GM12878 (cell line): Measurements from ENCODE around the gene SRSF2. TPM values are rescaled to one million over a fixed set of nuclear protein-coding genes. Genes with fewer than 3 reads are reported as not detected.
A peak's percentile ranks its signal among the peaks of the same experiment; 100 is the strongest.

Experiments
- ATAC-seq: fragments of 200-7000 bp; cut with Tn5 transposase; 3 replicates; pipeline ENCODE4 v1.9.1; 2020; ENCODE audit warnings: mild to moderate bottlenecking, moderate library complexity
- BruUV-seq: library from RNA; stranded (reverse); fragments of 400-500 nt; replicated peaks from 2 replicates; lab custom pipeline; 2021; lab: Mats Ljungman, UMichigan
- CTCF ChIA-PET: fragments of 300-600 bp; sonication (Branson Sonifier 250); formaldehyde crosslinking; extraction: SDS; loops from one replicate; lab custom pipeline; 2021; ENCODE audit warnings: inconsistent platforms; lab: Yijun Ruan, JAX
- POLR2A ChIA-PET: fragments of 350-600 bp; formaldehyde crosslinking; extraction: SDS; loops from one replicate; lab custom pipeline; 2021; ENCODE audit warnings: inconsistent platforms; lab: Charles Lee
- RAD21 ChIA-PET: fragments of 300-600 bp; sonication (Branson Sonifier 250); formaldehyde crosslinking; loops from one replicate; lab custom pipeline; 2023; ENCODE audit warnings: antibody characterized with exemption; ENCODE audit not compliant: unreplicated experiment; lab: Charles Lee
- SMC1A ChIA-PET: fragments of 300-600 bp; sonication (Branson Sonifier 250); formaldehyde crosslinking; loops from one replicate; lab custom pipeline; 2023; ENCODE audit not compliant: unreplicated experiment, uncharacterized antibody; lab: Charles Lee
- DNase-seq: peaks from one replicate; pipeline ENCODE4 v3.0.0-alpha.2; 2011; ENCODE audit warnings: low read depth, low spot score
- FAIRE-seq: peaks from 3 replicates; lab custom pipeline; 2011; peaks lifted over from hg19 to GRCh38; lab: Jason Lieb, UNC
- H2AFZ ChIP-seq: 2 replicates; pipeline ENCODE4 v1.6.0; 2011; ENCODE audit warnings: low read depth, low read length, control low read depth; ENCODE audit not compliant: control insufficient read depth
- H3K27ac ChIP-seq: 2 replicates; pipeline ENCODE4 v1.5.1; 2011; ENCODE audit warnings: control low read depth; ENCODE audit not compliant: control insufficient read depth, insufficient read depth
- H3K27me3 ChIP-seq, 2 experiments: replicated peaks in 1 of 2; 2 replicates each; pipeline versions ENCODE4 v1.6.0 to v1.6.1; 2011; ENCODE audit warnings: low read length in 1 of 2; ENCODE audit not compliant: control insufficient read depth in 2 of 2, insufficient read depth in 2 of 2
- H3K36me3 ChIP-seq, 2 experiments: 2 replicates each; pipeline ENCODE4 v1.5.1; 2011; ENCODE audit warnings: low read length in 1 of 2; ENCODE audit not compliant: control insufficient read depth in 2 of 2, insufficient read depth in 2 of 2
- H3K4me1 ChIP-seq: 2 replicates; pipeline ENCODE4 v1.6.1; 2011; ENCODE audit warnings: mild to moderate bottlenecking, low read length, moderate library complexity, mixed read lengths; ENCODE audit not compliant: control insufficient read depth, insufficient read depth
- H3K4me2 ChIP-seq: 2 replicates; pipeline ENCODE4 v1.6.0; 2011; ENCODE audit warnings: control low read depth; ENCODE audit not compliant: control insufficient read depth, insufficient read depth
- H3K4me3 ChIP-seq: fragments of 200-600 bp; sonication (generic); 2 replicates; pipeline ENCODE4 v1.5.1; 2016
- H3K79me2 ChIP-seq: 2 replicates; pipeline ENCODE4 v1.6.0; 2011; ENCODE audit warnings: low read length; ENCODE audit not compliant: control insufficient read depth, insufficient read depth
- H3K9ac ChIP-seq: 2 replicates; pipeline ENCODE4 v1.8.0; 2011; ENCODE audit warnings: low read length, control low read depth, mixed read lengths; ENCODE audit not compliant: control insufficient read depth, insufficient read depth
- H3K9me3 ChIP-seq: replicated peaks from 3 replicates; pipeline ENCODE4 v1.5.1; 2011; ENCODE audit warnings: mild to moderate bottlenecking, low read length; ENCODE audit not compliant: control insufficient read depth, insufficient read depth
- H4K20me1 ChIP-seq: 2 replicates; pipeline ENCODE4 v1.6.0; 2011; ENCODE audit not compliant: control insufficient read depth, insufficient read depth
- ASH2L ChIP-seq: fragments of 300-600, 200-600 bp; sonication (generic); IDR thresholded peaks from 2 replicates; pipeline ENCODE4 v1.6.1; 2017; ENCODE audit warnings: low read depth, mild to moderate bottlenecking, borderline replicate concordance
- CBX5 ChIP-seq: sonication (generic); IDR thresholded peaks from 2 replicates; pipeline ENCODE4 v1.6.1; 2016; ENCODE audit warnings: low read depth, moderate library complexity, mild to moderate bottlenecking, inconsistent platforms
- CHD1 ChIP-seq: IDR thresholded peaks from 2 replicates; pipeline ENCODE4 v1.6.1; 2012; ENCODE audit warnings: low read depth, low read length, improper control_type of control experiment
- FOS ChIP-seq: IDR thresholded peaks from 3 replicates; pipeline ENCODE4 v1.6.1; 2011; ENCODE audit warnings: borderline replicate concordance; ENCODE audit not compliant: insufficient read length; ENCODE audit errors: extremely low read depth
- IKZF2 ChIP-seq, 2 experiments: fragments of 450-650 bp; IDR thresholded peaks; 2 replicates each; pipeline ENCODE4 v1.6.1; 2017; ENCODE audit warnings: mild to moderate bottlenecking in 2 of 2, moderate library complexity in 2 of 2
- MEF2A ChIP-seq: IDR thresholded peaks from 2 replicates; pipeline ENCODE4 v1.6.1; 2011; ENCODE audit warnings: low read depth, mild to moderate bottlenecking, low read length, moderate library complexity; ENCODE audit not compliant: insufficient read depth
- MYC ChIP-seq: IDR thresholded peaks from 2 replicates; pipeline ENCODE4 v1.6.1; 2011; ENCODE audit warnings: mild to moderate bottlenecking, low read length, moderate library complexity, inconsistent platforms; ENCODE audit not compliant: insufficient read depth, insufficient replicate concordance, insufficient read length, severe bottlenecking
- NFYA ChIP-seq: IDR thresholded peaks from 2 replicates; pipeline ENCODE4 v1.6.1; 2011; ENCODE audit warnings: low read depth, mild to moderate bottlenecking, low read length, improper control_type of control experiment, borderline replicate concordance
- PAX5 ChIP-seq: IDR thresholded peaks from 2 replicates; pipeline ENCODE4 v1.6.1; 2011; ENCODE audit warnings: low read depth, low read length, borderline replicate concordance
- YBX1 ChIP-seq: fragments of 450-650 bp; IDR thresholded peaks from 2 replicates; pipeline ENCODE4 v1.6.1; 2016; ENCODE audit warnings: antibody characterized with exemption
- whole genome bisulfite sequencing: methylation state at CpG from one replicate; pipeline ENCODE4 v1.1.6; 2016; ENCODE audit warnings: low lambda C conversion rate; ENCODE audit not compliant: insufficient replicate concordance, insufficient coverage; ENCODE audit errors: missing lambda C conversion rate; 5-methylcytosine and 5-hydroxymethylcytosine counted together
- in situ Hi-C: fragments of 300-500 bp; cut with MboI; formaldehyde crosslinking; loops from 9 replicates; pipeline ENCODE4 v1.14.3; 2018; ENCODE audit warnings: mixed read lengths
- intact Hi-C: fragments of 100-400 bp; cut with micrococcal nuclease; formaldehyde crosslinking; loops from one replicate; pipeline ENCODE4 v1.14.2; 2022; ENCODE audit not compliant: unreplicated experiment
- polyA plus RNA-seq, 11 experiments: library from polyadenylated mRNA; depleted of rRNA in 4 of 11; unstranded in 6 of 11; stranded (reverse) in 5 of 11; fragments of >200 nt; fragmentation: Nextera tagmentation in 4 of 11; fragmentation: Illumina TruSeq in 1 of 11; extraction: Ambion mirVana in 4 of 11; extraction: Trizol in 1 of 11; gene quantifications; 1 replicate in 1 of 11; 2 replicates in 10 of 11; pipeline versions ENCODE4 v1.2.1 to v1.2.3, GENCODE V29; 2011 to 2016; ENCODE audit warnings: inconsistent platforms in 2 of 11, missing spikeins in 2 of 11, low read depth in 1 of 11
- total RNA-seq, 4 experiments: library from RNA; depleted of rRNA in 3 of 4; stranded (reverse); fragments of >200 nt in 3 of 4; fragmentation: Illumina TruSeq in 1 of 4; extraction: Trizol in 1 of 4; gene quantifications; 2 replicates each; pipeline versions ENCODE4 v1.2.1 to v1.2.3, GENCODE V29; 2013 to 2021
- TF ChIP-seq, protein P1 (sequence below): fragments of 450-650 bp; IDR thresholded peaks from 2 replicates; pipeline ENCODE4 v1.6.1; 2016; ENCODE audit warnings: mild to moderate bottlenecking, moderate library complexity, borderline replicate concordance
- TF ChIP-seq, protein P2 (sequence below): fragments of 450-650 bp; IDR thresholded peaks from 2 replicates; pipeline ENCODE4 v1.6.1; 2018; ENCODE audit warnings: borderline replicate concordance, mild to moderate bottlenecking; ENCODE audit not compliant: partially characterized antibody
- TF ChIP-seq, protein P3 (sequence below): IDR thresholded peaks from 2 replicates; pipeline ENCODE4 v1.6.1; 2011; ENCODE audit warnings: low read depth, low read length, improper control_type of control experiment, borderline replicate concordance
- TF ChIP-seq, protein P4 (sequence below): IDR thresholded peaks from 2 replicates; pipeline ENCODE4 v1.6.1; 2011; ENCODE audit warnings: borderline replicate concordance, low read depth, mild to moderate bottlenecking, moderate library complexity, low read length; ENCODE audit not compliant: insufficient read depth, poor library complexity, severe bottlenecking

Gene SRSF2
- total and polyA plus RNA-seq, 10 of the 15 experiments (the other 5 are each of a cell fraction or from before 2014, with no cell fraction given) = 225 to 795 (median 410) TPM

DNA sequence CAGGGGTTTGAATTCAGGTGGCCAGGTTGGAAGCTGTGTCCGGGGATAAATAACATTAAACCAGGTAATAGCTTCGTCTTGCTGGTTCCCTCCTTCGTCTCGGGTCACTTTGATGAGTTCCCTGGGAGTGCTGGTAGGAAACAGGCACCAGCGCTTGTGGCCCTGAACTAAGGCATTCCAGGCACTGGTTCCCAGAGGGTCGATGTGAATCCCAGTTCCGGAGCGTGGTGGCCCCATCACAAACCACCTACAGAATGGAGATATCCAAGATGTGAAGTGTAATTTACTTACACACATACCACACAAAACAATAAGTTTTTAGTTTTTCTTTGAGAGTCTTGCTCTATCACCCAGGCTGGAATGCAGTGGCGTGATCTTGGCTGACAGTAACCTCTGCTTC, 13.3 kb downstream of the SRSF2 start:
- no peak for DNase-seq
- ChIA-PET SMC1A (no interaction called here), RAD21 (no interaction called here), POLR2A (no interaction called here), CTCF (interaction anchor here (1.4 to 7.2 kb wide), 3 partner anchors 9 to 43 kb away, joined by 6 to 65 read pairs (median 6); no protein-coding TSS in a partner anchor)
- in situ Hi-C loops (no loop called here), intact Hi-C loops (no loop called here)
- Histone ChIP-seq H3K79me2 (peaks cover 51% of the 10 kb centered on the region), H3K36me3 (peaks cover 7 to 24% of the 10 kb centered on the region in 2 experiments), H3K27me3 (no peaks in the 10 kb centered on the region), H3K27ac (no peak overlapping the region), H3K9ac (no peak overlapping the region), H3K4me2 (0 out of 2 replicates have a peak overlapping the region, but pooled peaks have one; percentile 7), H2AFZ (no peak overlapping the region), H4K20me1 (no peaks in the 10 kb centered on the region), H3K4me1 (no peaks in the 10 kb centered on the region), H3K4me3 (no peak overlapping the region), H3K9me3 (no peaks in the 10 kb centered on the region)
- 97% methylated on average over 9 of the region's 9 CpGs for WGBS
- TF ChIP-seq PAX5 (no peak), CBX5 (no peak), NFYA (no peak), MYC (no peak), IKZF2 (IDR thresholded peaks at IDR 0.05) (no peak), CHD1 (no peak), FOS (no peak), ASH2L (no peak), MEF2A (no peak), YBX1 (no peak)
- TF ChIP-seq, protein P1, sequence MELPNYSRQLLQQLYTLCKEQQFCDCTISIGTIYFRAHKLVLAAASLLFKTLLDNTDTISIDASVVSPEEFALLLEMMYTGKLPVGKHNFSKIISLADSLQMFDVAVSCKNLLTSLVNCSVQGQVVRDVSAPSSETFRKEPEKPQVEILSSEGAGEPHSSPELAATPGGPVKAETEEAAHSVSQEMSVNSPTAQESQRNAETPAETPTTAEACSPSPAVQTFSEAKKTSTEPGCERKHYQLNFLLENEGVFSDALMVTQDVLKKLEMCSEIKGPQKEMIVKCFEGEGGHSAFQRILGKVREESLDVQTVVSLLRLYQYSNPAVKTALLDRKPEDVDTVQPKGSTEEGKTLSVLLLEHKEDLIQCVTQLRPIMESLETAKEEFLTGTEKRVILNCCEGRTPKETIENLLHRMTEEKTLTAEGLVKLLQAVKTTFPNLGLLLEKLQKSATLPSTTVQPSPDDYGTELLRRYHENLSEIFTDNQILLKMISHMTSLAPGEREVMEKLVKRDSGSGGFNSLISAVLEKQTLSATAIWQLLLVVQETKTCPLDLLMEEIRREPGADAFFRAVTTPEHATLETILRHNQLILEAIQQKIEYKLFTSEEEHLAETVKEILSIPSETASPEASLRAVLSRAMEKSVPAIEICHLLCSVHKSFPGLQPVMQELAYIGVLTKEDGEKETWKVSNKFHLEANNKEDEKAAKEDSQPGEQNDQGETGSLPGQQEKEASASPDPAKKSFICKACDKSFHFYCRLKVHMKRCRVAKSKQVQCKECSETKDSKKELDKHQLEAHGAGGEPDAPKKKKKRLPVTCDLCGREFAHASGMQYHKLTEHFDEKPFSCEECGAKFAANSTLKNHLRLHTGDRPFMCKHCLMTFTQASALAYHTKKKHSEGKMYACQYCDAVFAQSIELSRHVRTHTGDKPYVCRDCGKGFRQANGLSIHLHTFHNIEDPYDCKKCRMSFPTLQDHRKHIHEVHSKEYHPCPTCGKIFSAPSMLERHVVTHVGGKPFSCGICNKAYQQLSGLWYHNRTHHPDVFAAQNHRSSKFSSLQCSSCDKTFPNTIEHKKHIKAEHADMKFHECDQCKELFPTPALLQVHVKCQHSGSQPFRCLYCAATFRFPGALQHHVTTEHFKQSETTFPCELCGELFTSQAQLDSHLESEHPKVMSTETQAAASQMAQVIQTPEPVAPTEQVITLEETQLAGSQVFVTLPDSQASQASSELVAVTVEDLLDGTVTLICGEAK = no peak
- TF ChIP-seq, protein P2, sequence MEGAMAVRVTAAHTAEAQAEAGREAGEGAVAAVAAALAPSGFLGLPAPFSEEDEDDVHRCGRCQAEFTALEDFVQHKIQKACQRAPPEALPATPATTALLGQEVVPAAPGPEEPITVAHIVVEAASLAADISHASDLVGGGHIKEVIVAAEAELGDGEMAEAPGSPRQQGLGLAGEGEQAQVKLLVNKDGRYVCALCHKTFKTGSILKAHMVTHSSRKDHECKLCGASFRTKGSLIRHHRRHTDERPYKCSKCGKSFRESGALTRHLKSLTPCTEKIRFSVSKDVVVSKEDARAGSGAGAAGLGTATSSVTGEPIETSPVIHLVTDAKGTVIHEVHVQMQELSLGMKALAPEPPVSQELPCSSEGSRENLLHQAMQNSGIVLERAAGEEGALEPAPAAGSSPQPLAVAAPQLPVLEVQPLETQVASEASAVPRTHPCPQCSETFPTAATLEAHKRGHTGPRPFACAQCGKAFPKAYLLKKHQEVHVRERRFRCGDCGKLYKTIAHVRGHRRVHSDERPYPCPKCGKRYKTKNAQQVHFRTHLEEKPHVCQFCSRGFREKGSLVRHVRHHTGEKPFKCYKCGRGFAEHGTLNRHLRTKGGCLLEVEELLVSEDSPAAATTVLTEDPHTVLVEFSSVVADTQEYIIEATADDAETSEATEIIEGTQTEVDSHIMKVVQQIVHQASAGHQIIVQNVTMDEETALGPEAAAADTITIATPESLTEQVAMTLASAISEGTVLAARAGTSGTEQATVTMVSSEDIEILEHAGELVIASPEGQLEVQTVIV = no peak
- TF ChIP-seq, protein P3, sequence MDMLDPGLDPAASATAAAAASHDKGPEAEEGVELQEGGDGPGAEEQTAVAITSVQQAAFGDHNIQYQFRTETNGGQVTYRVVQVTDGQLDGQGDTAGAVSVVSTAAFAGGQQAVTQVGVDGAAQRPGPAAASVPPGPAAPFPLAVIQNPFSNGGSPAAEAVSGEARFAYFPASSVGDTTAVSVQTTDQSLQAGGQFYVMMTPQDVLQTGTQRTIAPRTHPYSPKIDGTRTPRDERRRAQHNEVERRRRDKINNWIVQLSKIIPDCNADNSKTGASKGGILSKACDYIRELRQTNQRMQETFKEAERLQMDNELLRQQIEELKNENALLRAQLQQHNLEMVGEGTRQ = no peak
- TF ChIP-seq, protein P4, sequence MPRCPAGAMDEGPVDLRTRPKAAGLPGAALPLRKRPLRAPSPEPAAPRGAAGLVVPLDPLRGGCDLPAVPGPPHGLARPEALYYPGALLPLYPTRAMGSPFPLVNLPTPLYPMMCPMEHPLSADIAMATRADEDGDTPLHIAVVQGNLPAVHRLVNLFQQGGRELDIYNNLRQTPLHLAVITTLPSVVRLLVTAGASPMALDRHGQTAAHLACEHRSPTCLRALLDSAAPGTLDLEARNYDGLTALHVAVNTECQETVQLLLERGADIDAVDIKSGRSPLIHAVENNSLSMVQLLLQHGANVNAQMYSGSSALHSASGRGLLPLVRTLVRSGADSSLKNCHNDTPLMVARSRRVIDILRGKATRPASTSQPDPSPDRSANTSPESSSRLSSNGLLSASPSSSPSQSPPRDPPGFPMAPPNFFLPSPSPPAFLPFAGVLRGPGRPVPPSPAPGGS = no peak
- BruUV-seq = TSS peak; percentile 25
- no peak for FAIRE-seq
- no peak for ATAC-seq
